Spleen (tissue), 7 donors: Measurements from ENCODE around the gene NDUFB3.
"Not testable (repeated sequence)": the region's sequence is repeated elsewhere in the genome, so short reads cannot be mapped to it uniquely, and the experiment has no call there.

Source experiments
- CTCF ChIP-seq, 11 experiments: fragments of 200-600 bp in 7 of 11; fragments of 450-650 bp in 4 of 11; sonication (generic) in 4 of 11; IDR thresholded peaks in 8 of 11; conservative IDR thresholded peaks in 3 of 11; 1 replicate in 7 of 11; 2 replicates in 4 of 11; pipeline versions ENCODE4 v1.4.0 to v1.8.0; 2016 to 2021; ENCODE audit warnings: antibody characterized with exemption in 11 of 11, inconsistent platforms in 4 of 11, mild to moderate bottlenecking in 1 of 11
- POLR2AphosphoS5 ChIP-seq, 3 donors: sonication (generic); formaldehyde crosslinking; IDR thresholded peaks; one replicate each; pipeline ENCODE4 v1.5.1; 2017; ENCODE audit warnings: antibody characterized with exemption in 3 of 3
- donor health status: DM: no; HTN: no; CAD: no; lungs with moderate emphysema.
- donor health status: DM: no; HTN: no; CAD: no.
- donor health status: DM: no; HTN: no; CAD: no.

GRCh38 chr2:201063516-201063915 lies 8.3 kb upstream of the NDUFB3 start:
- TF ChIP-seq CTCF (IDR thresholded peaks at IDR 0.05 in 8 of 11, conservative IDR thresholded peaks at IDR 0.05 in 3 of 11); POLR2AphosphoS5 (IDR thresholded peaks at IDR 0.05): not testable (repeated sequence)
